ENCODE data around the gene WDR20.
A peak's percentile ranks its signal among the peaks of the same experiment; 100 is the strongest.

Gene WDR20

GRCh38 chr14:102235275-102235897, 95.7 kb downstream of the WDR20 start:
- H3K79me2 ChIP-seq (ENCODE audit: low read length): no peaks in the 10 kb centered on the region
- H4K20me1 ChIP-seq (ENCODE audit: insufficient read depth, low read length): no peaks in the 10 kb centered on the region
- TF ChIP-seq EZH2phosphoT487 (IDR thresholded peaks at IDR 0.05; ENCODE audit: low read length) (no peak), EZH2 (optimal IDR thresholded peaks at IDR 0.05; ENCODE audit: low read depth, low read length) (no peak), CTCF (IDR thresholded peaks at IDR 0.05; ENCODE audit: low read length) (peak; percentile 59)
- DNase-seq: peak; percentile 66
- H3K36me3 ChIP-seq (replicated peaks; ENCODE audit: insufficient read depth, low read length): no peaks in the 10 kb centered on the region
- peak overlapping the region; percentile 55; the same call in 1 of the 2 replicates for H3K4me2 ChIP-seq (ENCODE audit: low read depth, low read length)
- peak overlapping the region; percentile 63; the same call in 1 of the 2 replicates for H2AFZ ChIP-seq (ENCODE audit: low read length)
- H3K4me3 ChIP-seq (ENCODE audit: low read length): peak overlapping the region; percentile 15; the same call in 1 of the 2 replicates
- H3K27me3 ChIP-seq (replicated peaks; ENCODE audit: insufficient read depth, low read length): no peaks in the 10 kb centered on the region
- no peaks in the 10 kb centered on the region for H3K9me2 ChIP-seq (replicated peaks; ENCODE audit: insufficient read depth, low read length)
- H3K9ac ChIP-seq (ENCODE audit: low read length): no peak overlapping the region
- H3F3A ChIP-seq (ENCODE audit: insufficient read depth, low read length): no peaks in the 10 kb centered on the region
- no peaks in the 10 kb centered on the region for H3K4me1 ChIP-seq (ENCODE audit: low read length)
- no peaks in the 10 kb centered on the region for H3K9me3 ChIP-seq (replicated peaks; ENCODE audit: insufficient read depth, low read length)
- H3K27ac ChIP-seq (ENCODE audit: low read length): no peak overlapping the region

- no peaks in the 10 kb centered on the region for H3K9me2 ChIP-seq (replicated peaks; ENCODE audit: insufficient read depth, low read length)
- H3K27me3 ChIP-seq (replicated peaks; ENCODE audit: insufficient read depth, low read length): no peaks in the 10 kb centered on the region
- no peaks in the 10 kb centered on the region for H3K36me3 ChIP-seq (replicated peaks; ENCODE audit: insufficient read depth, low read length)
- no peak overlapping the region for H3K4me3 ChIP-seq (ENCODE audit: low read length)
- no peaks in the 10 kb centered on the region for H3K4me1 ChIP-seq (ENCODE audit: low read length)
- DNase-seq: no peak
- no peaks in the 10 kb centered on the region for H3F3A ChIP-seq (ENCODE audit: insufficient read depth, low read length)
- no peak overlapping the region for H2AFZ ChIP-seq (ENCODE audit: low read length)
- H4K20me1 ChIP-seq (ENCODE audit: insufficient read depth, low read length): no peaks in the 10 kb centered on the region
- H3K79me2 ChIP-seq (ENCODE audit: low read length): no peaks in the 10 kb centered on the region
- TF ChIP-seq CTCF (IDR thresholded peaks at IDR 0.05; ENCODE audit: low read length) (no peak), EZH2 (optimal IDR thresholded peaks at IDR 0.05; ENCODE audit: low read depth, low read length) (no peak), EZH2phosphoT487 (IDR thresholded peaks at IDR 0.05; ENCODE audit: low read length) (no peak)
- H3K27ac ChIP-seq (ENCODE audit: low read length): no peak overlapping the region
- no peak overlapping the region for H3K4me2 ChIP-seq (ENCODE audit: low read depth, low read length)
- H3K9me3 ChIP-seq (replicated peaks; ENCODE audit: insufficient read depth, low read length): no peaks in the 10 kb centered on the region
- H3K9ac ChIP-seq (ENCODE audit: low read length): no peak overlapping the region
Observed at GRCh38 chr14:102236026-102236425, 96.3 kb downstream of the WDR20 start.

- TF ChIP-seq EZH2 (optimal IDR thresholded peaks at IDR 0.05; ENCODE audit: low read depth, low read length) (no peak), EZH2phosphoT487 (IDR thresholded peaks at IDR 0.05; ENCODE audit: low read length) (no peak), CTCF (IDR thresholded peaks at IDR 0.05; ENCODE audit: low read length) (no peak)
- H3K9ac ChIP-seq (ENCODE audit: low read length): no peak overlapping the region
- no peak overlapping the region for H3K27ac ChIP-seq (ENCODE audit: low read length)
Observed at GRCh38 chr14:102238131-102238530, 98.4 kb downstream of the WDR20 start.

More at GRCh38 chr14:102238131-102238530, 98.4 kb downstream of the WDR20 start:
- Histone ChIP-seq H3K4me1 (ENCODE audit: low read length) (no peaks in the 10 kb centered on the region), H3K79me2 (ENCODE audit: low read length) (no peaks in the 10 kb centered on the region), H3K4me2 (ENCODE audit: low read depth, low read length) (no peak overlapping the region), H3K9me2 (replicated peaks; ENCODE audit: insufficient read depth, low read length) (no peaks in the 10 kb centered on the region), H3K27me3 (replicated peaks; ENCODE audit: insufficient read depth, low read length) (no peaks in the 10 kb centered on the region), H3K4me3 (ENCODE audit: low read length) (no peak overlapping the region), H2AFZ (ENCODE audit: low read length) (no peak overlapping the region), H3F3A (ENCODE audit: insufficient read depth, low read length) (no peaks in the 10 kb centered on the region), H3K36me3 (replicated peaks; ENCODE audit: insufficient read depth, low read length) (no peaks in the 10 kb centered on the region), H3K9me3 (replicated peaks; ENCODE audit: insufficient read depth, low read length) (no peaks in the 10 kb centered on the region), H4K20me1 (ENCODE audit: insufficient read depth, low read length) (no peaks in the 10 kb centered on the region)
- no peak for DNase-seq

All from MM.1S (cell line).